Progenitor cell of endocrine pancreas (in vitro differentiated cells): ENCODE results near the gene POU2F3. TPM values are rescaled to one million over a fixed set of nuclear protein-coding genes. Genes with fewer than 3 reads are reported as not detected.

ENCODE experiments used
- DNase-seq: peaks from one replicate; pipeline ENCODE4 v3.0.0; 2021; ENCODE audit warnings: low spot score; ENCODE audit not compliant: unreplicated experiment
- H3K27ac Mint-ChIP-seq: 2 replicates; pipeline ENCODE4 v1.8.0; 2021; ENCODE audit warnings: mild to moderate bottlenecking, moderate library complexity, mixed read lengths
- H3K27me3 Mint-ChIP-seq: 2 replicates; pipeline ENCODE4 v1.8.0; 2021; ENCODE audit warnings: mixed read lengths
- H3K36me3 Mint-ChIP-seq: 2 replicates; pipeline ENCODE4 v1.8.0; 2022; ENCODE audit warnings: mixed read lengths; ENCODE audit not compliant: insufficient read depth
- H3K4me1 Mint-ChIP-seq: 2 replicates; pipeline ENCODE4 v1.8.0; 2021; ENCODE audit warnings: low read depth, mixed read lengths
- H3K4me3 Mint-ChIP-seq: 2 replicates; pipeline ENCODE4 v1.8.0; 2021; ENCODE audit warnings: low read depth, mild to moderate bottlenecking, moderate library complexity, mixed read lengths
- H3K9me3 Mint-ChIP-seq: 2 replicates; pipeline ENCODE4 v1.8.0; 2021; ENCODE audit warnings: low read depth, mixed read lengths
- CTCF ChIP-seq: fragments of 200-600 bp; sonication (generic); IDR thresholded peaks from one replicate; pipeline ENCODE4 v1.5.0; 2021; ENCODE audit warnings: antibody characterized with exemption, mild to moderate bottlenecking; ENCODE audit not compliant: unreplicated experiment
- total RNA-seq: library from RNA; stranded (reverse); gene quantifications from 2 replicates; pipeline ENCODE4 v1.2.1, GENCODE V29; 2021

The POU2F3 gene
- total RNA-seq, 1 donor from 2014 or later = not detected

GRCh38 chr11:120330045-120330444 lies 90.1 kb downstream of the POU2F3 start:
- Mint-ChIP-seq H3K27ac (no peak overlapping the region), H3K4me3 (no peak overlapping the region), H3K4me1 (peaks cover 10% of the 10 kb centered on the region), H3K36me3 (peaks cover 5% of the 10 kb centered on the region), H3K27me3 (no peaks in the 10 kb centered on the region), H3K9me3 (no peaks in the 10 kb centered on the region)
- no peak for TF ChIP-seq CTCF
- DNase-seq = no peak

- H3K9me3 Mint-ChIP-seq = no peaks in the 10 kb centered on the region
- no peaks in the 10 kb centered on the region for H3K27me3 Mint-ChIP-seq
- H3K27ac Mint-ChIP-seq = no peak overlapping the region
- H3K4me1 Mint-ChIP-seq = peaks cover 6% of the 10 kb centered on the region
- no peak overlapping the region for H3K4me3 Mint-ChIP-seq
- DNase-seq = no peak
- H3K36me3 Mint-ChIP-seq = peaks cover 5% of the 10 kb centered on the region
- TF ChIP-seq CTCF = no peak
These were observed 91.5 kb downstream of the POU2F3 start for GRCh38 chr11:120331301-120331996.

- Mint-ChIP-seq H3K27ac (no peak overlapping the region), H3K27me3 (no peaks in the 10 kb centered on the region), H3K9me3 (no peaks in the 10 kb centered on the region), H3K4me1 (peaks cover 13% of the 10 kb centered on the region), H3K36me3 (peaks cover 5% of the 10 kb centered on the region), H3K4me3 (no peak overlapping the region)
- TF ChIP-seq CTCF = no peak
- no peak for DNase-seq
These were observed 93.1 kb downstream of the POU2F3 start for GRCh38 chr11:120332822-120333716.

GRCh38 chr11:120333801-120334200 lies 93.9 kb downstream of the POU2F3 start:
- no peaks in the 10 kb centered on the region for H3K27me3 Mint-ChIP-seq
- no peak for DNase-seq
- TF ChIP-seq CTCF = no peak
- no peaks in the 10 kb centered on the region for H3K9me3 Mint-ChIP-seq
- no peak overlapping the region for H3K27ac Mint-ChIP-seq
- H3K36me3 Mint-ChIP-seq = peaks cover 2% of the 10 kb centered on the region
- peaks cover 18% of the 10 kb centered on the region for H3K4me1 Mint-ChIP-seq
- H3K4me3 Mint-ChIP-seq = no peak overlapping the region

GRCh38 chr11:120334332-120334731 lies 94.4 kb downstream of the POU2F3 start:
- no peak overlapping the region for H3K27ac Mint-ChIP-seq
- no peak overlapping the region for H3K4me3 Mint-ChIP-seq
- no peaks in the 10 kb centered on the region for H3K27me3 Mint-ChIP-seq
- no peak for DNase-seq
- H3K4me1 Mint-ChIP-seq = peaks cover 21% of the 10 kb centered on the region
- H3K36me3 Mint-ChIP-seq = peaks cover 2% of the 10 kb centered on the region
- H3K9me3 Mint-ChIP-seq = no peaks in the 10 kb centered on the region
- TF ChIP-seq CTCF = no peak
